Measurements from ENCODE around the gene COL11A2. TPM values are rescaled to one million over a fixed set of nuclear protein-coding genes. Genes with fewer than 3 reads are reported as not detected.

COL11A2 gene
- total RNA-seq, 1 experiment from 2014 or later: 2.3 TPM

GRCh38 chr6:33116841-33117711 lies 75.2 kb downstream of the COL11A2 start:
- no peak for TF ChIP-seq CTCF (conservative IDR thresholded peaks at IDR 0.05)
- H3K9ac ChIP-seq (ENCODE audit: extremely low read depth, insufficient read length, low read length): peak overlapping the region; percentile 69
- H3K4me2 ChIP-seq (ENCODE audit: insufficient read depth, insufficient read length, low read length): peak overlapping the region; percentile 73
- peak overlapping the region; percentile 89 for H3K18ac ChIP-seq (ENCODE audit: insufficient read length, low read depth, low read length)
- peaks cover 19% of the 10 kb centered on the region; the same call in 1 of the 2 replicates for H3K79me2 ChIP-seq (ENCODE audit: insufficient read depth, low read length)
- H4K20me1 ChIP-seq (ENCODE audit: control insufficient read depth, insufficient read depth, insufficient read length): no peaks in the 10 kb centered on the region
- H3K9me3 ChIP-seq (ENCODE audit: control insufficient read depth, low read depth, low read length): no peaks in the 10 kb centered on the region
- H3K23me2 ChIP-seq (ENCODE audit: insufficient read length, low read depth, low read length, poor library complexity, severe bottlenecking): peaks cover 16% of the 10 kb centered on the region
- H3K27me3 ChIP-seq (ENCODE audit: insufficient read depth, low read length): no peaks in the 10 kb centered on the region
- H3K4me1 ChIP-seq (ENCODE audit: insufficient read depth, low read length): peaks cover 9% of the 10 kb centered on the region; the same call in 1 of the 2 replicates
- no peak overlapping the region for H3K56ac ChIP-seq (ENCODE audit: insufficient read length, low read depth, low read length)
- H3K27ac ChIP-seq (ENCODE audit: insufficient read length, low read depth, low read length): peak overlapping the region; percentile 77
- H2BK120ac ChIP-seq (ENCODE audit: low read depth, low read length, poor library complexity, severe bottlenecking): no peak overlapping the region
- H2BK15ac ChIP-seq (ENCODE audit: low read depth, low read length): no peak overlapping the region; the same call in 1 of the 2 replicates
- whole genome bisulfite sequencing (ENCODE audit: extremely low coverage, insufficient read length, low lambda C conversion rate): no CpG with 5 or more reads among the region's 32 CpGs
- H3K79me1 ChIP-seq (ENCODE audit: insufficient read depth, low read depth, low read length, poor library complexity, severe bottlenecking): no peaks in the 10 kb centered on the region
- H3K27ac Mint-ChIP-seq: peak overlapping the region; percentile 92 to 100 (median 98)
- no peak overlapping the region for H2AK5ac ChIP-seq (ENCODE audit: insufficient read length, low read length)
- H2BK5ac ChIP-seq (ENCODE audit: insufficient read length, low read length): no peak overlapping the region
- peak; percentile 74 for DNase-seq
- H3K27me3 Mint-ChIP-seq (ENCODE audit: low read depth): peaks cover 2% of the 10 kb centered on the region
- no peak overlapping the region for H3K4ac ChIP-seq (ENCODE audit: low read depth, low read length)
- H3K23ac ChIP-seq (ENCODE audit: insufficient read length, low read depth, low read length): no peak overlapping the region
- H3T11ph ChIP-seq (ENCODE audit: low read length): no peak overlapping the region
- no peak overlapping the region for H4K91ac ChIP-seq (ENCODE audit: insufficient read length, low read depth, low read length)
- peaks cover 0 to 4% of the 10 kb centered on the region in 2 experiments; a peak in 2 of 5 replicates for H3K9me3 Mint-ChIP-seq
- peak overlapping the region; percentile 73 for H3K14ac ChIP-seq (ENCODE audit: insufficient read depth, low read length)
- H3K4me3 Mint-ChIP-seq: peak overlapping the region; percentile 92 to 94
- H4K5ac ChIP-seq (ENCODE audit: insufficient read length, low read depth, low read length): no peak overlapping the region
- no peak overlapping the region for H2BK12ac ChIP-seq (ENCODE audit: insufficient read length, low read depth, low read length)
- no peak overlapping the region for H2AFZ ChIP-seq (ENCODE audit: low read length)
- H4K8ac ChIP-seq (replicated peaks; ENCODE audit: insufficient read length, low read depth, low read length): no peak overlapping the region
- H3K4me1 Mint-ChIP-seq: peaks cover 63 to 68% of the 10 kb centered on the region in 2 experiments
- H2BK20ac ChIP-seq (ENCODE audit: low read depth, low read length, poor library complexity, severe bottlenecking): no peak overlapping the region
- peaks cover 4 to 5% (median 4%) of the 10 kb centered on the region in 3 experiments for H3K36me3 Mint-ChIP-seq (ENCODE audit: insufficient read depth in 1 of 3, low read depth in 3 of 3)
